ENCODE results near the gene STXBP2. TPM values are rescaled to one million over a fixed set of nuclear protein-coding genes. Genes with fewer than 3 reads are reported as not detected.

The STXBP2 gene
- total RNA-seq, 4 donors from 2014 or later, result 2.4 to 10.3 (median 8.2) TPM; not detected in 1

DNA sequence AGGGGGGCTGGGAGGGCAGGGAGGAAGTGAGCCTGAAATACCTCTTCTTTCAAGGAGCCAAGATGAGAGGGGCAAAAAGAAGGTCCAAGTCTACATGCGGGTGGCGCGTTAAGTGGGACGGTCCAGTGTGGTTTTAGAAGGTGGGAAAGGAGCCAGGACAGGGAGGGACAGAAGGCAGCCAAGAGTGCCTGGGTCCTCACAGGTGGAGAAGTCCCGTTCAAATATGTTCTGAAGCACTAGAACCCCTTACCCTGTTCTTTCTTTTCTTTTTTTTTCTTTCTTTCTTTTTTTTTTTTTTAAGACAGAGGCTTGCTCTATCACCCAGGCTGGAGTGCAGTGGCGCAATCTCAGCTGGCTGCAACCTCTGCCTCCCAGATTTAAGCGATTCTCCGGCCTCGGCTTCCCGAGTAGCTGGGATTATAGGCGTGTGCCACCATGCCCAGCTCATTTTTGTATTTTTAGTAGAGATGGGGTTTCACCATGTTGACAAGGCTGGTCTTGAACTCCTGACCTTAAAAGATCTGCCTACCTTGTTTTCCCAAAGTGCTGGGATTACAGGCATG lies 33.9 kb upstream of the STXBP2 start:
- H3K27me3 ChIP-seq, result peaks cover 0 to 3% of the 10 kb centered on the region in 2 donors
- no peak for TF ChIP-seq POLR2A (IDR thresholded peaks at IDR 0.05)
- TF ChIP-seq, protein P1, sequence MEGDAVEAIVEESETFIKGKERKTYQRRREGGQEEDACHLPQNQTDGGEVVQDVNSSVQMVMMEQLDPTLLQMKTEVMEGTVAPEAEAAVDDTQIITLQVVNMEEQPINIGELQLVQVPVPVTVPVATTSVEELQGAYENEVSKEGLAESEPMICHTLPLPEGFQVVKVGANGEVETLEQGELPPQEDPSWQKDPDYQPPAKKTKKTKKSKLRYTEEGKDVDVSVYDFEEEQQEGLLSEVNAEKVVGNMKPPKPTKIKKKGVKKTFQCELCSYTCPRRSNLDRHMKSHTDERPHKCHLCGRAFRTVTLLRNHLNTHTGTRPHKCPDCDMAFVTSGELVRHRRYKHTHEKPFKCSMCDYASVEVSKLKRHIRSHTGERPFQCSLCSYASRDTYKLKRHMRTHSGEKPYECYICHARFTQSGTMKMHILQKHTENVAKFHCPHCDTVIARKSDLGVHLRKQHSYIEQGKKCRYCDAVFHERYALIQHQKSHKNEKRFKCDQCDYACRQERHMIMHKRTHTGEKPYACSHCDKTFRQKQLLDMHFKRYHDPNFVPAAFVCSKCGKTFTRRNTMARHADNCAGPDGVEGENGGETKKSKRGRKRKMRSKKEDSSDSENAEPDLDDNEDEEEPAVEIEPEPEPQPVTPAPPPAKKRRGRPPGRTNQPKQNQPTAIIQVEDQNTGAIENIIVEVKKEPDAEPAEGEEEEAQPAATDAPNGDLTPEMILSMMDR (IDR thresholded peaks at IDR 0.05), result no peak
- no peak overlapping the region for H3K4me3 ChIP-seq
- no peaks in the 10 kb centered on the region for H3K9me3 ChIP-seq
- no peak for DNase-seq
- no peak overlapping the region for H3K27ac ChIP-seq
- H3K36me3 ChIP-seq, result no peaks in the 10 kb centered on the region
- H3K4me1 ChIP-seq, result no peaks in the 10 kb centered on the region
- intact Hi-C loops (cut with DNase I; ENCODE audit: low total_unique reads), result no loop called here

DNA sequence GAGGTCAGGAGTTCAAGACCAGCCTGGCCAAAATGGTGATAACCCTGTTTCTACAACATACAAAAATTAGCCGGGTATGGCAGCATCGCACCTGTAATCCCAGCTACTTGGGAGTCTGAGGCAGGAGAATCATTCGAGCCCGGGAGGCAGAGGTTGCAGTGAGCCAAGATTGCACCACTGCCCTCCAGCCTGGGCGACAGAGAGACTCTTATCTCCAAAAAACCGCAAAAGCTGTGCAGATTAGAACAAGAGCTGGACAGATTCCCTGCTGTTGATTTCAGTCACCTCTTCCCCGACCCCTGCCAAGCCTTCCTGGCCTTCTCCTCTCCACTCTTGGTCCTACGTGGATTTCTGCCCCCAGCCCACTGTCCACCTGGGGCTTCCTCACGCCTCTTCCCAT lies 33.0 kb upstream of the STXBP2 start:
- H3K4me1 ChIP-seq, result no peaks in the 10 kb centered on the region
- no peaks in the 10 kb centered on the region for H3K9me3 ChIP-seq
- no peak overlapping the region for H3K27ac ChIP-seq
- DNase-seq, result no peak
- intact Hi-C loops (cut with DNase I; ENCODE audit: low total_unique reads), result no loop called here
- H3K4me3 ChIP-seq, result no peak overlapping the region
- no peak for TF ChIP-seq POLR2A (IDR thresholded peaks at IDR 0.05)
- TF ChIP-seq, protein P1 (IDR thresholded peaks at IDR 0.05), result no peak
- peaks cover 0 to 3% of the 10 kb centered on the region in 2 donors for H3K27me3 ChIP-seq
- no peaks in the 10 kb centered on the region for H3K36me3 ChIP-seq

DNA sequence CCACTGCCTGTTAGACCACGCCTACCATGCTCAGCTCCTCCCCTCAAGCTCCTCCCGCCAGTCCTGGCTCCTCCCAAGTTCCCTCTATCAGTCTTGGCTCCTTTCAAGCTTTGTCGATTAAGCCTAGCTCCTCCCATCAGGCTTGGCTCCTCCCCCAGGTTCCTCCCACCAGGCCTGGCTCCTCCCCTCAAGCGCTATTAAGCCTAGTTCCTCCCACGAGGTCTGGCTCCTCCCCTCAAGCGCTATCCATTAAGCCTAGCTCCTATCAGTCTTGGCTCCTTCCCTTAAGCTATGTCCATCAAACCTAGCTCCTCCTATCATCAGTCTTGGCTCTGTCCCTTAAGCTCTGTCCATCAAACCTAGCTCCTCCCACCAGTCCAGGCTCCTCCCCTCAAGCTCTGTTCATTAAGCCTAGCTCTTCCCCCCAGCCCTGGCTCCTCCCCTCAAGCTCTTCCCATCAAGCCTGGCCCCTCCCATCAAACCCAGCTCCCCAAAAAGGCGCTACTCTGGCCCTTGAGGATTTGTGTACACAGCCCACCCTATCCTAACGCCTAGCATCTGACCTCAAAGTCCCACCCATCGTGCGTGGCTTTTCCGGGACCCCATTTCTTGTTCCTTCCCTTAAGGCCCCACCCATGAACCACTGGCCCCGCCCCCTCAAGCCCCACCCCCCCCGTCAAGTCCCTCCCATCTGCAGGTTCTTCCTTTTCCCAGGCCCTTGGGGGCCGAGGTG lies 31.3 kb upstream of the STXBP2 start:
- Histone ChIP-seq H3K27ac (no peak overlapping the region), H3K4me3 (no peak overlapping the region), H3K36me3 (no peaks in the 10 kb centered on the region), H3K27me3 (peaks cover 0 to 3% of the 10 kb centered on the region in 2 donors), H3K4me1 (no peaks in the 10 kb centered on the region), H3K9me3 (no peaks in the 10 kb centered on the region)
- TF ChIP-seq, protein P1 (IDR thresholded peaks at IDR 0.05), result no peak
- TF ChIP-seq POLR2A (IDR thresholded peaks at IDR 0.05), result no peak
- no peak for DNase-seq
- intact Hi-C loops (cut with DNase I; ENCODE audit: low total_unique reads), result no loop called here

DNA sequence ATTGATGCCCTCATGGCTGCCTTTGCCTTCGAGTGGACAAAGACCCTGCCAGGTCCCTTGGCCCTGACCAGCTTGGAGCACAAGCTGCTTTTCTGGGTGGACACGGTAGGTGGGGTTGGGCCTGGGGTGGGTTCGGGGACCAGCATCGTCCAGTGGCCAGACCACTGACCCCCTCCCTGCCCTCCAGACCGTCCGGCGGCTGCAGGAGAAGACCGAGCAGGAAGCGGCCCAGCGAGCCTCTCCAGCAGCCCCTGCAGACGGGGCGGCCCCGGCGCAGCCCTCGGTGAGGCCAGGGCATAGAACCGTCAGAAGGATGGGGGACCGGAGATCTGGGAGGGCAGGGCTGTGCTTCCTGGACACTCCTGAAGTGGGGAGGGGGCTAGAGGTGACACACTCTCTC lies 30.6 kb upstream of the STXBP2 start:
- Histone ChIP-seq H3K9me3 (no peaks in the 10 kb centered on the region), H3K4me1 (no peaks in the 10 kb centered on the region), H3K27ac (no peak overlapping the region), H3K4me3 (no peak overlapping the region), H3K27me3 (peaks cover 0 to 3% of the 10 kb centered on the region in 2 donors), H3K36me3 (no peaks in the 10 kb centered on the region)
- intact Hi-C loops (cut with DNase I; ENCODE audit: low total_unique reads), result no loop called here
- DNase-seq, result no peak
- no peak for TF ChIP-seq POLR2A (IDR thresholded peaks at IDR 0.05)
- TF ChIP-seq, protein P1 (IDR thresholded peaks at IDR 0.05), result no peak

DNA sequence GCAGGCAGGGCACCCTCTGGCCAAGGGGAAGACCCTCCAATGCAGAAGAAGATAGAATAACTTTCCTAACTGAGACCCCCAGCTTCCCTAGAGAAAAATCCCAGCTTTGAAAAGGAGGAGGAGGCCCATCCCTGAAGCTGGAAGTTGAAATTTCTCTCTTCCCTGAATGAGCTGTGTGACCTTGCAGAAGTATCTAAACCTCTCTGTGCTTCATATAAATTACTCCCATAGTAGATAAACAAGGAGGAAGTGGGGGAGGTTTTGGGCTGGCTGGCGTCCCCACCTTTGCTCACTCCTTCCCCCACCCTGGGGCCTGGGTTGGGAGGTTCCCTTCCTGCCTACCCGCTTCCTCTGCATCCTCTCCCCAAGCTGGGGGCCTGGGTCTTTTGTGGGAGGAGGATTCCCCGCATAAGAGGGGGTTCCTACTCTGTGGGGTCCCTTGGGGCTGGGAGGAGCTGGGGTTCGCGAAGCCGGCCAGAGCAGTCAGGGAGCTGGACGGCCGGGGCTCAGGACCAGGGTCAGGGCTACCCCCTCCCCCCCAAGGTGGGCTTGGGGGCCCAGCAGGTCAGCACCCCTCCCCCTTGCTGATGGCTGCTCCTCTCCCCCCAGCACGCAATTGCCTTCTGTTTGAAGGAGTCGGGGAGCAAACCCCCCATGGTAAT lies 29.6 kb upstream of the STXBP2 start:
- H3K36me3 ChIP-seq, result no peaks in the 10 kb centered on the region
- no peaks in the 10 kb centered on the region for H3K4me1 ChIP-seq
- peaks cover 0 to under 1% of the 10 kb centered on the region in 2 donors for H3K27me3 ChIP-seq
- H3K4me3 ChIP-seq, result no peak overlapping the region
- intact Hi-C loops (cut with DNase I; ENCODE audit: low total_unique reads), result no loop called here
- no peaks in the 10 kb centered on the region for H3K9me3 ChIP-seq
- TF ChIP-seq, protein P1 (IDR thresholded peaks at IDR 0.05), result no peak
- no peak for TF ChIP-seq POLR2A (IDR thresholded peaks at IDR 0.05)
- DNase-seq, result no peak
- no peak overlapping the region for H3K27ac ChIP-seq

Data from uterus (tissue), 4 donors.